CD4-positive, alpha-beta memory T cell (primary cell): ENCODE measurements around the gene PPP1R1B. TPM values are rescaled to one million over a fixed set of nuclear protein-coding genes. Genes with fewer than 3 reads are reported as not detected.
"Not testable (repeated sequence)": the region's sequence is repeated elsewhere in the genome, so short reads cannot be mapped to it uniquely, and the experiment has no call there.

Source experiments
- CTCF ChIA-PET: fragments of 350-600 bp; sonication (Branson Sonifier 250); formaldehyde crosslinking; loops from one replicate; lab custom pipeline; 2021; ENCODE audit warnings: inconsistent platforms; ENCODE audit not compliant: partially characterized antibody; lab: Charles Lee
- POLR2A ChIA-PET: fragments of 350-600 bp; sonication (Branson Sonifier 250); formaldehyde crosslinking; loops from one replicate; lab custom pipeline; 2021; ENCODE audit not compliant: partially characterized antibody; lab: Charles Lee
- DNase-seq, 5 donors: peaks; one replicate each; pipeline versions ENCODE4 v3.0.0 to v3.0.0-alpha.2; 2020 to 2022; ENCODE audit warnings: mixed read lengths in 1 of 5
- H3K27ac ChIP-seq: one replicate; pipeline ENCODE4 v1.7.0; 2013; ENCODE audit warnings: low read depth, low read length
- H3K27me3 ChIP-seq: 2 replicates; pipeline ENCODE4 v1.7.0; 2013; ENCODE audit warnings: mild to moderate bottlenecking, low read length, moderate library complexity; ENCODE audit not compliant: insufficient read depth
- H3K36me3 ChIP-seq: 2 replicates; pipeline ENCODE4 v1.7.0; 2013; ENCODE audit warnings: mild to moderate bottlenecking, low read length, moderate library complexity; ENCODE audit not compliant: insufficient read depth
- H3K4me1 ChIP-seq: 2 replicates; pipeline ENCODE4 v1.7.0; 2013; ENCODE audit warnings: mild to moderate bottlenecking, low read length, moderate library complexity; ENCODE audit not compliant: insufficient read depth
- H3K4me3 ChIP-seq, 2 donors: one replicate each; pipeline ENCODE4 v1.7.0; 2013; ENCODE audit warnings: low read length in 2 of 2, mild to moderate bottlenecking in 1 of 2
- H3K9me3 ChIP-seq, 2 donors: one replicate each; pipeline ENCODE4 v1.7.0; 2013; ENCODE audit warnings: low read length in 2 of 2, control low read depth in 1 of 2; ENCODE audit not compliant: control insufficient read depth in 1 of 2
- H3K27ac Mint-ChIP-seq, 7 donors: one replicate each; pipeline ENCODE4 v1.8.0; 2020 to 2021; ENCODE audit warnings: mixed read lengths in 7 of 7, mild to moderate bottlenecking in 6 of 7, inconsistent platforms in 3 of 7, moderate library complexity in 3 of 7
- H3K27me3 Mint-ChIP-seq, 2 donors: one replicate each; pipeline ENCODE4 v1.8.0; 2020 to 2021; ENCODE audit warnings: mixed read lengths in 2 of 2
- H3K36me3 Mint-ChIP-seq, 2 donors: one replicate each; pipeline ENCODE4 v1.8.0; 2020 to 2021; ENCODE audit warnings: mixed read lengths in 2 of 2, inconsistent platforms in 1 of 2, mild to moderate bottlenecking in 1 of 2
- H3K4me1 Mint-ChIP-seq, 4 donors: one replicate each; pipeline ENCODE4 v1.8.0; 2020 to 2021; ENCODE audit warnings: mixed read lengths in 4 of 4, mild to moderate bottlenecking in 1 of 4
- H3K4me3 Mint-ChIP-seq, 8 donors: one replicate each; pipeline ENCODE4 v1.8.0; 2020 to 2021; ENCODE audit warnings: mixed read lengths in 8 of 8, mild to moderate bottlenecking in 7 of 8, moderate library complexity in 6 of 8, inconsistent platforms in 3 of 8
- H3K9me3 Mint-ChIP-seq, 8 donors: one replicate each; pipeline ENCODE4 v1.8.0; 2020 to 2021; ENCODE audit warnings: mixed read lengths in 8 of 8, mild to moderate bottlenecking in 5 of 8, inconsistent platforms in 3 of 8, moderate library complexity in 1 of 8
- intact Hi-C: fragments of 100-400 bp; cut with micrococcal nuclease; formaldehyde crosslinking; loops from one replicate; pipeline ENCODE4 v1.15.1; 2023
- polyA plus RNA-seq, 2 donors: library from polyadenylated mRNA; unstranded; fragments of 300-500 nt; fragmentation: Illumina TruSeq; gene quantifications; one replicate each; pipeline ENCODE4 v1.2.3, GENCODE V29; 2021
- total RNA-seq, 2 experiments: library from RNA; stranded (reverse); gene quantifications; one replicate each; pipeline ENCODE4 v1.2.3, GENCODE V29; 2021

Gene PPP1R1B
- total and polyA plus RNA-seq, 4 experiments from 2014 or later, result not detected

DNA sequence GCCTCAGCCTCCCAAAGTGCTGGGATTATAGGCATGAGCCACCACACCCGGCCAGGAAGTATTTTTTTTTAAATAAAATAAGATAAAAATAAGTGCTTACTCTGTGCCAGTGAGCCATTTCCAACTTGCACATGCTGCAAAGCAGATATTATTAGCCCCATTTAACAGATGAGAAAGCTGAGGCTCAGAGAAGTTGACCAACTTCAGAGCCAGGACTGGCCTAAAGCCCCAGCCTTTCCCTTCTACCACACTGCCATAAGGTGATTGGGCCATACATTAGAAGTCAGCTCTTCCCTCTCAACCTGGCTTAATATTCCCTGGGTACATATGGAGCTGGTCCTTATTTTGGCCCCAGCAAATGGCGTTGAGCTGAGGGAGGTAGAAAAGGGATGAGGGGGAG is 44.1 kb upstream of the PPP1R1B start:
- Mint-ChIP-seq H3K27me3 (peaks cover 3 to 4% of the 10 kb centered on the region in 2 donors), H3K36me3 (peaks cover 0 to 20% of the 10 kb centered on the region in 2 donors), H3K9me3 (peaks cover 0 to 2% (median 0%) of the 10 kb centered on the region in 8 donors), H3K4me1 (no peaks in the 10 kb centered on the region), H3K4me3 (no peak overlapping the region), H3K27ac (no peak overlapping the region)
- no peak overlapping the region for H3K27ac ChIP-seq
- H3K9me3 ChIP-seq, result no peaks in the 10 kb centered on the region
- ChIA-PET CTCF (interaction anchor here (1.6 kb wide), 1 partner anchor 41 kb away, joined by 4 read pairs; no protein-coding TSS in a partner anchor), POLR2A (no interaction called here)
- no peaks in the 10 kb centered on the region for H3K27me3 ChIP-seq
- H3K36me3 ChIP-seq, result no peaks in the 10 kb centered on the region
- DNase-seq, result no peak
- H3K4me1 ChIP-seq, result no peaks in the 10 kb centered on the region
- intact Hi-C loops, result no loop called here
- H3K4me3 ChIP-seq, result no peak overlapping the region

DNA sequence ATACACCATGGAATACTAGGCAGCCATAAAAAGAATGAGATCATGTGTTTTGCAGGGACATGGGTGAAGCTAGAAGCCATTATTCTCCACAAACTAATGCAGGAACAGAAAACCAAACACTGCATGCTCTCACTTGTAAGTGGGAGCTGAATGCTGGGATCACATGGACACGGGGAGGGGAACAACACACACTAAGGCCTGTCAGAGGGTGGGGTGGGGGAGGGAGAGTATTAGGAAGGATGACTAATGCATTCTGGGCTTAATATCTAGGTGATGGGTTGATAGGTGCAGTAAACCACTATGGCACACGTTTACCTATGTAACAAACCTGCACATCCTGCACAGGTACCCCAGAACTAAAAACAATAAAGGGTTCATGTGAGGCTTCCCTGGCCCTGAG is 36.6 kb upstream of the PPP1R1B start:
- CTCF ChIA-PET, H3K9me3 ChIP-seq, H3K9me3 Mint-ChIP-seq, H3K27ac Mint-ChIP-seq, H3K4me3 Mint-ChIP-seq, H3K4me1 Mint-ChIP-seq, intact Hi-C loops, H3K36me3 ChIP-seq, H3K4me1 ChIP-seq, H3K27me3 ChIP-seq, H3K27ac ChIP-seq, H3K4me3 ChIP-seq, DNase-seq: not testable (repeated sequence)
- POLR2A ChIA-PET, result interaction anchor here (1.3 kb wide), 1 partner anchor 10 kb away, joined by 3 read pairs; no protein-coding TSS in a partner anchor
- Mint-ChIP-seq H3K36me3 (peaks cover 0 to 13% of the 10 kb centered on the region in 2 donors), H3K27me3 (peaks cover 36 to 47% of the 10 kb centered on the region in 2 donors)

DNA sequence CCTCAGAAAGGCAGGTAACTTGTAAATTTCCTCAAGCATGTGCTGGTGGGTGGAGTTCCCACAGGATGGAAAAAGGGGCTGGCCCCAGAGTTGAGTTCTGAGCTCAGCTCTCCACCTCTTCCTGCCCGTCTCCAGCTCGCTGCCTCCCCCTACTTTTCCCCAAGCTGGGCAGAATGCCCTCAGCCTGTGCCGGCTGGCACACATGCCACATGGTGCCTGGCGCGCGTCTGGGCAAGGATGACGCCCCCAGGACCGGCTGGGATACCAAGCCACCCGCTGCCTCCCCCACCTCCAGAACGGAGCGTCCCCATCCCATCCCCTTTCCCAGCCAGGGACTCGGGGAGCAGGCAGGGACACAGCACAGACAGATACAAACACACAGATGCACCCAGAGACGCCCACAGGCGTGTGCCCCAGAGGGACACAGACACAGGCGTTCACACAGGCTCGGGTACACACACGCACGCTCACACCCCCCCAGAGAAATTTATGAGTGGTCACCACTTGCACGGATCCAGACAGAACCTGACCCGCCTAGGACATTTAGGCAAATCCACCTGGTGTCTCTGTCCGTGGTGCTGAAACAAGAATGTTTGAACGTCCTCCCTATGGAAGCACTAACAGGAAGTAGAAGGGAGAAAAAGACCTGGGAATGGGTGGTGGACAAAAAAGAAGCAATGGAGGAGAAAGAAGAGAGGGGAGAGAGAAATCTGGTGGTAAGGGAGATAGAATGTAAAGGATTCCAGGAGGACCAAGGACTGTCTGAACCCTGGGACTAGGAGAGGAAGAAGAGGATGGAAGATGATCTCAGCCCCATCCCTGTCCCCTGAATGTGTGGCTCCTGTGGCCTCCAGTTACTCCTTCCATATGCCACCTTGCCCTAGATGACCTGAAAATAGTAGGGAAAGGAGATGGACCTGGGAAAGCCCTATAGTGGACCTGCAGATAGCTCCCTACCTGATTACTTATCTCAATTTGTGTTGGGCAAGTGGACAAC is 34.5 kb upstream of the PPP1R1B start:
- peaks cover under 1 to 13% (median 6%) of the 10 kb centered on the region in 4 donors for H3K4me1 Mint-ChIP-seq
- H3K27me3 Mint-ChIP-seq, result peaks cover 53 to 59% of the 10 kb centered on the region in 2 donors
- H3K27ac Mint-ChIP-seq, result peak overlapping the region in 1 of 7 donors; percentile 71
- peaks cover 0 to 13% of the 10 kb centered on the region in 2 donors for H3K36me3 Mint-ChIP-seq
- ChIA-PET CTCF (no interaction called here), POLR2A (no interaction called here)
- peaks cover 0 to 5% (median under 1%) of the 10 kb centered on the region in 8 donors for H3K9me3 Mint-ChIP-seq
- intact Hi-C loops, result no loop called here
- no peak overlapping the region for H3K4me3 Mint-ChIP-seq
- H3K4me1 ChIP-seq, result peaks cover 5% of the 10 kb centered on the region
- H3K27ac ChIP-seq, result no peak overlapping the region
- no peaks in the 10 kb centered on the region for H3K36me3 ChIP-seq
- H3K27me3 ChIP-seq, result peaks cover 20% of the 10 kb centered on the region
- H3K4me3 ChIP-seq, result no peak overlapping the region
- peak in 1 of 5 donors; percentile 24 for DNase-seq
- H3K9me3 ChIP-seq, result no peaks in the 10 kb centered on the region

DNA sequence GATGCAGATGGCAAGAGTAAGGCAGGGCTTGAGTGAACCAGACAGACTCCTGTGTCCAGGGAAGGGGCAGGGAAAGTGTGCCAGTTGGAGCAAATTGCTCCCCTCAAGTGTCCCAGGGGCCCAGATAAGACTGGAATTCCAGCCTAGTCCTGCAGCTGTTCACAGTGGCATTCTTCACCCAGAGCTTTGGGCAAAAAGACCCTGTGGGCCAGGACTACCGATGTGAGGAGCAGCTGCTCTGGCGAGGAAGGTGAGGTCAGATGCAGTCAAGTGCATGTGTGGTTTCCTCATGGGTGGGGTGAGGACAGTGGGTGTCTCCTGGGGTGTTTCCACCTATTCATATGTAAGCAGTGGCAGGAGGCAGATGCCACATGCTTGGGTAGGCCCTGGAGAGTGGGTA is 33.4 kb upstream of the PPP1R1B start:
- H3K27ac Mint-ChIP-seq, result no peak overlapping the region
- Histone ChIP-seq H3K9me3 (no peaks in the 10 kb centered on the region), H3K36me3 (no peaks in the 10 kb centered on the region), H3K4me3 (no peak overlapping the region), H3K27ac (no peak overlapping the region), H3K4me1 (peaks cover 12% of the 10 kb centered on the region), H3K27me3 (peaks cover 28% of the 10 kb centered on the region)
- H3K9me3 Mint-ChIP-seq, result peaks cover 0 to 5% (median under 1%) of the 10 kb centered on the region in 8 donors
- intact Hi-C loops, result no loop called here
- H3K27me3 Mint-ChIP-seq, result peaks cover 60 to 62% of the 10 kb centered on the region in 2 donors
- no peak overlapping the region for H3K4me3 Mint-ChIP-seq
- POLR2A ChIA-PET, result no interaction called here
- H3K4me1 Mint-ChIP-seq, result peaks cover 11 to 23% (median 13%) of the 10 kb centered on the region in 4 donors
- H3K36me3 Mint-ChIP-seq, result peaks cover 0 to 13% of the 10 kb centered on the region in 2 donors
- CTCF ChIA-PET, result interaction anchor here (0.9 to 1.7 kb wide), 2 partner anchors 29 to 30 kb away, joined by 3 to 4 read pairs; no protein-coding TSS in a partner anchor
- DNase-seq, result no peak

DNA sequence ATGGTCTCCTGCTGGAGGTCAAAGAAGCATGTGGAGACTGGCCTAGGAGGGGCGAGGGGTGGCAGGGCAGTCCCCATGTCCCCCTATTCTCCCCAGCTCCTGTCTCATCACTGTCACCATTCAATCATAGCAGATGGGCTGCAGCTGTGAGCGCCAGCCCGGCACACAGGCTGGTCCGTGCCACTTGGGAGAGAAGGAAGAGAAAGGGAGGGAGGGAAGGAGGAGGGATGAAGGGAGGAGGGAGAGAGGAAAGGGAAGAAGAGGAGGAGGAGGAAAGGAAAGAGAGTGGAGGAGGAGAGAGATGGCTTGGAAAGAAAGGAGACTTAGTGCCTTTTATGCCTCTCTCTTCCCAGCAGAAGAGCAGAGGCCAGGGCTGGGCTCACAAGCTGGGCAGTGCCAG is 31.5 kb upstream of the PPP1R1B start:
- Mint-ChIP-seq H3K9me3 (peaks cover 0 to 5% (median 0%) of the 10 kb centered on the region in 8 donors), H3K27ac (no peak overlapping the region), H3K4me3 (no peak overlapping the region), H3K27me3 (peaks cover 62 to 66% of the 10 kb centered on the region in 2 donors), H3K36me3 (peaks cover 0 to 4% of the 10 kb centered on the region in 2 donors), H3K4me1 (peaks cover 14 to 29% (median 20%) of the 10 kb centered on the region in 4 donors)
- Histone ChIP-seq H3K9me3 (no peaks in the 10 kb centered on the region), H3K27ac (no peak overlapping the region), H3K4me3 (no peak overlapping the region), H3K4me1 (peaks cover 32% of the 10 kb centered on the region), H3K27me3 (peaks cover 46% of the 10 kb centered on the region), H3K36me3 (no peaks in the 10 kb centered on the region)
- CTCF ChIA-PET, result no interaction called here
- intact Hi-C loops, result no loop called here
- POLR2A ChIA-PET, result no interaction called here
- no peak for DNase-seq

DNA sequence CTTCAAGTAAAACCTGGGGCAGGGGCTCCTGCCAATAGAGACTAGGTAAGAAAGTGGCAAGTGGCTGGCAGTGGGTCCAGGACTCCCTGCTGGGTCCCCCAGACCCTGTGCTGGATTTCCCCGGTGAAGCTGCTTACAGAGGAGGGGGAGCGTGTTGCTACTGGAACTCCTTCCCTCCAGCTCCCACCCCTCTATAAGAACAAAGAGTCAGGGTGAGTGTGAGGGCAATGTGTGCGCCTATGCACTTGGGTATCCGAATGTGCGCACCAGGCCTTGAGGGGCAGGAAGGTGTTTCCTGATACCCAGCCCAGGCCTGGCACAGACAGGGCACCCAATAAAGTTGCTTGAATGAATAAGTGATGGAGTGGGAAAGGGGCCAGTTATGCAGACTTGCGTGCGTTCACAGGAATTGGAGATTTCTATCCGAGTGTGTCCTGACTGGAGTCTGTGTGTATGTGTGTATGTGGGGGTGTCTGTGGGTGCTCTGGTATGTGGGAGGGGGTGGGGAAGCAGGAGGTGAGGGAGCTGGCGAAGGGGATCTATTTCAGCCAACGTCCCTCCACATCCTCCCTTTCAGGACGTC is 30.7 kb upstream of the PPP1R1B start:
- Histone ChIP-seq H3K4me1 (peaks cover 32% of the 10 kb centered on the region), H3K4me3 (no peak overlapping the region), H3K9me3 (no peaks in the 10 kb centered on the region), H3K27ac (no peak overlapping the region), H3K36me3 (no peaks in the 10 kb centered on the region), H3K27me3 (peaks cover 53% of the 10 kb centered on the region)
- POLR2A ChIA-PET, result no interaction called here
- H3K27me3 Mint-ChIP-seq, result peaks cover 67 to 72% of the 10 kb centered on the region in 2 donors
- peaks cover 0 to 5% (median 0%) of the 10 kb centered on the region in 8 donors for H3K9me3 Mint-ChIP-seq
- H3K27ac Mint-ChIP-seq, result peak overlapping the region in 1 of 7 donors; percentile 2
- peaks cover 0 to 4% of the 10 kb centered on the region in 2 donors for H3K36me3 Mint-ChIP-seq
- H3K4me1 Mint-ChIP-seq, result peaks cover 14 to 33% (median 20%) of the 10 kb centered on the region in 4 donors
- peak overlapping the region in 2 of 8 donors; percentile 40 to 50 for H3K4me3 Mint-ChIP-seq
- DNase-seq, result no peak
- intact Hi-C loops, result no loop called here
- CTCF ChIA-PET, result no interaction called here
